ENCODE measurements around the gene RTP1.
A peak's percentile ranks its signal among the peaks of the same experiment; 100 is the strongest.

Gene RTP1

DNA sequence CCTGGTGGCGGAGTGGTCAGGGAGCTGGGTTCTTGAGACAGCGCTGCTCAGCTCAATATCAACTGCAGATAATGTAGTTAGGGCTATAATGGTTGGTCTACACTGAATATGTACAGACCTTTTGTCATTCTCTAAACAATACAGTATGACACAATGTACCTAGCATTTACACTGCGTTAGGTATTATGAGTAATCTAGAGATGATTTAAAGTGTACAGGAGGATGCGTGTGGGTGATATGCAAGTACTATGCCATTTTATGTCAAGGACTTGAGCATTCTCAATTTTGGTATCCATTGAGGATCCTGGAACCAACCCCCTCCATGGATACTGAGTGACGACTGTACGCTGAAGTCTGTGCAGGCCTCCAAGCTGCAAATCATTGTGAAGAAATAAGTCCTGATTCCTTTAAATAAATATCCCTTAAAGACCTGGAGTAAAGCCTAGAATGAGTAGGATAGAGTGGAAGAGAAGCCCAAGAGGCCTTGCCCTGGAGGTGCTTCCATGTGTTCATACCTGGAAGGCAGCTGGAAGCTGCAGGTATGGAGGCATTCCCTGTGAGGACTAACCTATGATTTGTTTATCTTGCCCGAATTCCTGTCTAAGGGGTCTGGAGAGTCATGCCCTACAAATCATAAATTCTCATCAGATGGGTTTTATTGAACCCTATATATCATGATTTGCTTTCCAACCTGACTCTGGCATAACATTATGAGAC is 15.7 kb upstream of the RTP1 start:
- Histone ChIP-seq H3K27me3 (replicated peaks; ENCODE audit: control insufficient read depth, insufficient read depth, low read length) (no peaks in the 10 kb centered on the region), H3K4me3 (replicated peaks; ENCODE audit: low read depth, low read length) (no peak overlapping the region), H3K36me3 (ENCODE audit: control insufficient read depth, insufficient read depth, low read length) (no peaks in the 10 kb centered on the region)
- TF ChIP-seq, protein P1, sequence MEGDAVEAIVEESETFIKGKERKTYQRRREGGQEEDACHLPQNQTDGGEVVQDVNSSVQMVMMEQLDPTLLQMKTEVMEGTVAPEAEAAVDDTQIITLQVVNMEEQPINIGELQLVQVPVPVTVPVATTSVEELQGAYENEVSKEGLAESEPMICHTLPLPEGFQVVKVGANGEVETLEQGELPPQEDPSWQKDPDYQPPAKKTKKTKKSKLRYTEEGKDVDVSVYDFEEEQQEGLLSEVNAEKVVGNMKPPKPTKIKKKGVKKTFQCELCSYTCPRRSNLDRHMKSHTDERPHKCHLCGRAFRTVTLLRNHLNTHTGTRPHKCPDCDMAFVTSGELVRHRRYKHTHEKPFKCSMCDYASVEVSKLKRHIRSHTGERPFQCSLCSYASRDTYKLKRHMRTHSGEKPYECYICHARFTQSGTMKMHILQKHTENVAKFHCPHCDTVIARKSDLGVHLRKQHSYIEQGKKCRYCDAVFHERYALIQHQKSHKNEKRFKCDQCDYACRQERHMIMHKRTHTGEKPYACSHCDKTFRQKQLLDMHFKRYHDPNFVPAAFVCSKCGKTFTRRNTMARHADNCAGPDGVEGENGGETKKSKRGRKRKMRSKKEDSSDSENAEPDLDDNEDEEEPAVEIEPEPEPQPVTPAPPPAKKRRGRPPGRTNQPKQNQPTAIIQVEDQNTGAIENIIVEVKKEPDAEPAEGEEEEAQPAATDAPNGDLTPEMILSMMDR (IDR thresholded peaks at IDR 0.05; ENCODE audit: insufficient read depth, low read length, poor library complexity, severe bottlenecking): no peak
- DNase-seq (ENCODE audit: extremely low read depth, insufficient read length): no peak

DNA sequence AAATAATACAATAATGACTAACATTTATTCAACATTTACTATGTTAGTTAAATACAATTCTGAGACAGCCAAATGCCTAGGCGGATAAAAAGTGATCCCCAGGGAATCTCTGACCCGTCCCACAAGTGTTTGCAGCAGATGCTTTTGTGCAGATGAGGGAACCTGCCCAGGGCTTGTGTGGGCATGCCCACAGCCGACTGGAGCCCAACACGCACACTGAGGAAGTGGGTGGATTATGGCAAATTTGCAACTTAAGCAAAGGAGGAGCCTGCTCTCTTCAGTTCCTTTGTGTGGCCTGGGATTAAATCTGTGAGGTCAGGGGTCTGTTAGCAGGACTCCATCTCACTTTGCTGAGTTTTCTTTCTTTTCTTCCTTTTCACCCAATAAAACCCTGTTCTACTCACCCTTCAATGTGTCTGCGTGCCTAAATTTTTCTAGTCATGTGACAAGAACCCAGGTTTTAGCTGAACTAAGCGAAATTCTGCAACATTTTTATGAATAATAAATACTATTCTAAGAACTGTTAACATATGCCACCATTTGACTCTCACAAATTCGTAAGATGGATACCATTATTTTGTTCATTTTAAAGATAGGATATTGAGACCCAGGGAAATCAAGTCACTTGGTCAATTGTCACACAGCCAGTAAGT is 13.9 kb upstream of the RTP1 start:
- Histone ChIP-seq H3K4me3 (replicated peaks; ENCODE audit: low read depth, low read length) (no peak overlapping the region), H3K36me3 (ENCODE audit: control insufficient read depth, insufficient read depth, low read length) (no peaks in the 10 kb centered on the region), H3K27me3 (replicated peaks; ENCODE audit: control insufficient read depth, insufficient read depth, low read length) (no peaks in the 10 kb centered on the region)
- TF ChIP-seq, protein P1 (IDR thresholded peaks at IDR 0.05; ENCODE audit: insufficient read depth, low read length, poor library complexity, severe bottlenecking): no peak
- peak; percentile 19 for DNase-seq (ENCODE audit: extremely low read depth, insufficient read length)

DNA sequence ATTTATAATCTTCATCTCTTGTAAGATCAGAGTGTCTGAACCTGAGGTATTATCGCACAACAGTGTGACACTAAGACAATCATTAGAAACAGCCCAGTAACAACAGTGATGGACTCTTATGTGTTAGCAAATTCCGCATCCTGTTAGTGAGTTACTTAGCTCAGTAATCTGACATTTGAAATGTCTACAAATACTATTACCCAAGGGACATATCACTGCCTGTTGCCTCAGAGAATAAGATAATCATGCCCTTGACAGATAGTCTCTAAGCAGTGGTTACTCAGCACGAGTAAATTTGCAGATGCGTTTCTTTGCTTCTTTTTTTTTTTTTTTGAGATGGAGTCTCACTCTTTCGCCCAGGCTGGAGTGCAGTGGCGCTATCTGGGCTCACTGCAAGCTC is 13.4 kb upstream of the RTP1 start:
- no peak overlapping the region for H3K4me3 ChIP-seq (replicated peaks; ENCODE audit: low read depth, low read length)
- TF ChIP-seq, protein P1 (IDR thresholded peaks at IDR 0.05; ENCODE audit: insufficient read depth, low read length, poor library complexity, severe bottlenecking): no peak

DNA sequence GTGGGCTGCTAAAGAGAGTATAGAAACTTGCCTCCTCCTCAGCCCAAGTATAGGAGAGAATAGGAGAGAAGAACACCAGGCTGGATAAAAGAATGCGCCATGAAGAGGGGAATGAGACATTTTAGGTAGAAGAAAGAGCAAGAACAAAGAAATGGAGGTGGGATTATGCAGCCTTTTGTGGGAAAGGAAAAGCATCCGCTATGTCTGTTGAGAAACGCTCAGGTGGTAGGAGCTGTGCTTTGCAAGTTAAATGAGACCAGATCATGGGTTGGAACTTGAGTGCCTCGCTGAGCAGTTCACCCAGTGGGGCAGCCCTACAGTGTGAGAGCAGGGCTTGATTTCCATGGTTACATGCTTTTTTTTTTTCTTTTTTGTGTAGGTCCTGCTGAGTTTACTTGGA is 11.5 kb upstream of the RTP1 start:
- H3K36me3 ChIP-seq (ENCODE audit: control insufficient read depth, insufficient read depth, low read length): no peaks in the 10 kb centered on the region

More for the DNA sequence above, 13.4 kb upstream of the RTP1 start:
- Histone ChIP-seq H3K36me3 (ENCODE audit: control insufficient read depth, insufficient read depth, low read length) (no peaks in the 10 kb centered on the region), H3K27me3 (replicated peaks; ENCODE audit: control insufficient read depth, insufficient read depth, low read length) (no peaks in the 10 kb centered on the region)
- no peak for DNase-seq (ENCODE audit: extremely low read depth, insufficient read length)

DNA sequence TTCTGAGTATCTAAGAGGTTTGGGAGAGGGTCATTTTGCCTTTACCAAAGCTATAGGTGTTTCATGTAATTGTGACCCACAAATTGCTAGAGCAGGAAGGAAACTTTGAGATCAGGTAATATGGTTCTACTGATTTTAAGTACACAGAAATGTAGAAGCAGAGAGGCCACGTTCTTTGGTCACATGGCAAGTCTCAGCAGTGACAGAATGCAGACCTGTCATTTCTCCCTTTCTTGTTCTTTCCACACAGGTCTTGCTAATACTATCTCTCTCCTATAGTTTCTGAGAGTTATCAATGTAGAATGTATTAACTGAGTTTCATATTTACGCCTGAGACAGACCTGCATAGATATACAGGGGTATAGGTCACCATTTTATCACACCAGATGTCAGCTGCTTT is 10.9 kb upstream of the RTP1 start:
- no peaks in the 10 kb centered on the region for H3K36me3 ChIP-seq (ENCODE audit: control insufficient read depth, insufficient read depth, low read length)
- DNase-seq (ENCODE audit: extremely low read depth, insufficient read length): no peak
- no peak overlapping the region for H3K4me3 ChIP-seq (replicated peaks; ENCODE audit: low read depth, low read length)
- H3K27me3 ChIP-seq (replicated peaks; ENCODE audit: control insufficient read depth, insufficient read depth, low read length): no peaks in the 10 kb centered on the region; the same call in 1 of the 2 replicates
- TF ChIP-seq, protein P1 (IDR thresholded peaks at IDR 0.05; ENCODE audit: insufficient read depth, low read length, poor library complexity, severe bottlenecking): no peak

More for the DNA sequence above, 11.5 kb upstream of the RTP1 start:
- Histone ChIP-seq H3K4me3 (replicated peaks; ENCODE audit: low read depth, low read length) (no peak overlapping the region), H3K27me3 (replicated peaks; ENCODE audit: control insufficient read depth, insufficient read depth, low read length) (no peaks in the 10 kb centered on the region; the same call in 1 of the 2 replicates)
- DNase-seq (ENCODE audit: extremely low read depth, insufficient read length): no peak
- TF ChIP-seq, protein P1 (IDR thresholded peaks at IDR 0.05; ENCODE audit: insufficient read depth, low read length, poor library complexity, severe bottlenecking): no peak

All from GM06990 (cell line).